HG03460 (cell line): ENCODE results near the gene IGFBP5.

ENCODE experiments used
- ATAC-seq: cut with Tn5 transposase; IDR thresholded peaks from one replicate; pipeline ENCODE4 v1.9.1; 2021; ENCODE audit not compliant: unreplicated experiment

Gene IGFBP5

GRCh38 chr2:216648105-216648504, 47.2 kb downstream of the IGFBP5 start:
- no peak for ATAC-seq

GRCh38 chr2:216646116-216646515, 49.2 kb downstream of the IGFBP5 start:
- ATAC-seq: no peak

- ATAC-seq: no peak
Measured at GRCh38 chr2:216645636-216645950, 49.8 kb downstream of the IGFBP5 start.

- no peak for ATAC-seq
Measured at GRCh38 chr2:216644842-216645635, 50.3 kb downstream of the IGFBP5 start.

GRCh38 chr2:216643986-216644659, 51.2 kb downstream of the IGFBP5 start:
- no peak for ATAC-seq

- no peak for ATAC-seq
Measured at GRCh38 chr2:216637472-216637871, 57.9 kb downstream of the IGFBP5 start.

- no peak for ATAC-seq
Measured at GRCh38 chr2:216636551-216637450, 58.5 kb downstream of the IGFBP5 start.

GRCh38 chr2:216635701-216636550, 59.4 kb downstream of the IGFBP5 start:
- ATAC-seq: no peak

GRCh38 chr2:216635171-216635570, 60.2 kb downstream of the IGFBP5 start:
- no peak for ATAC-seq

- no peak for ATAC-seq
Measured at GRCh38 chr2:216634370-216635148, 60.8 kb downstream of the IGFBP5 start.

GRCh38 chr2:216633616-216634369, 61.6 kb downstream of the IGFBP5 start:
- ATAC-seq: no peak

- no peak for ATAC-seq
Measured at GRCh38 chr2:216632952-216633615, 62.3 kb downstream of the IGFBP5 start, which contains the start of gene IGFBP2. TSS of gene IGFBP2 (plus strand) at chr2:216633420. CDS start at chr2:216633524, 104 bp downstream.

GRCh38 chr2:216632346-216632951, 62.9 kb downstream of the IGFBP5 start:
- ATAC-seq: no peak

GRCh38 chr2:216629784-216630183, 65.6 kb downstream of the IGFBP5 start:
- no peak for ATAC-seq

GRCh38 chr2:216626875-216627245, 68.5 kb downstream of the IGFBP5 start:
- ATAC-seq: no peak

GRCh38 chr2:216626168-216626874, 69.0 kb downstream of the IGFBP5 start:
- ATAC-seq: no peak

GRCh38 chr2:216624251-216624650, 71.1 kb downstream of the IGFBP5 start:
- no peak for ATAC-seq

GRCh38 chr2:216622526-216622925, 72.8 kb downstream of the IGFBP5 start:
- ATAC-seq: no peak
